Measurements from ENCODE around the gene NCEH1. TPM values are rescaled to one million over a fixed set of nuclear protein-coding genes. Genes with fewer than 3 reads are reported as not detected.

Gene NCEH1
- total and polyA plus RNA-seq, 2 of the 13 experiments (the other 11 are each of a cell fraction or from before 2014, with no cell fraction given) = 12.9 to 21.4 TPM

- TF ChIP-seq ZNF576 (CRISPR knock-in tag; IDR thresholded peaks at IDR 0.05) (no peak), ZNF207 (IDR thresholded peaks at IDR 0.05; ENCODE audit: borderline replicate concordance) (no peak), HNRNPK (IDR thresholded peaks at IDR 0.05; ENCODE audit: low read depth, low read length, poor library complexity, severe bottlenecking) (no peak), SAP130 (CRISPR knock-in tag; IDR thresholded peaks at IDR 0.05; ENCODE audit: low read depth) (no peak; the same call in 1 of the 2 replicates), ZNF468 (CRISPR knock-in tag; IDR thresholded peaks at IDR 0.05) (no peak), ZNF564 (CRISPR knock-in tag; IDR thresholded peaks at IDR 0.05) (peak; percentile 54; the same call in 1 of the 2 replicates), GABPB1 (CRISPR knock-in tag; IDR thresholded peaks at IDR 0.05) (no peak), AGO1 (IDR thresholded peaks at IDR 0.05; ENCODE audit: low read depth, low read length, poor library complexity, severe bottlenecking) (no peak), MBNL3 (CRISPR knock-in tag; conservative IDR thresholded peaks at IDR 0.05) (no peak), GATA4 (IDR thresholded peaks at IDR 0.05; ENCODE audit: borderline replicate concordance, low read depth) (no peak), ZNF446 (CRISPR knock-in tag; IDR thresholded peaks at IDR 0.05) (no peak), CEBPB (IDR thresholded peaks at IDR 0.05; ENCODE audit: borderline replicate concordance, low read depth, low read length) (no peak), ZNF572 (CRISPR knock-in tag; IDR thresholded peaks at IDR 0.05) (no peak), SRSF4 (IDR thresholded peaks at IDR 0.05; ENCODE audit: low read depth, low read length, poor library complexity, severe bottlenecking) (no peak), PBX3 (CRISPR knock-in tag; IDR thresholded peaks at IDR 0.05; ENCODE audit: borderline replicate concordance) (no peak), ZHX2 (IDR thresholded peaks at IDR 0.05; ENCODE audit: low read depth) (no peak), ZHX2 (CRISPR knock-in tag; IDR thresholded peaks at IDR 0.05; ENCODE audit: borderline replicate concordance) (no peak), TEF (CRISPR knock-in tag; IDR thresholded peaks at IDR 0.05) (no peak), ZNF331 (CRISPR knock-in tag; IDR thresholded peaks at IDR 0.05) (peak; percentile 38; the same call in 1 of the 2 replicates), HMG20A (CRISPR knock-in tag; IDR thresholded peaks at IDR 0.05; ENCODE audit: borderline replicate concordance) (peak; percentile 86; the same call in 1 of the 2 replicates), CERS6 (CRISPR knock-in tag; IDR thresholded peaks at IDR 0.05) (no peak)
Measured at GRCh38 chr3:172601066-172601832, 109.6 kb downstream of the NCEH1 start (continued).
